WTC11 (cell line): ENCODE data around the gene LRMDA. TPM values are rescaled to one million over a fixed set of nuclear protein-coding genes. Genes with fewer than 3 reads are reported as not detected.

ENCODE experiments used
- ATAC-seq: fragments of 200-7000 bp; cut with Tn5 transposase; 2 replicates; pipeline ENCODE4 v1.10.0; 2021; ENCODE audit warnings: mild to moderate bottlenecking, moderate library complexity
- CTCF ChIA-PET: fragments of 300-600 bp; sonication (Branson Sonifier 250); formaldehyde crosslinking; loops from one replicate; lab custom pipeline; 2021; ENCODE audit warnings: antibody characterized with exemption; lab: Charles Lee
- POLR2A ChIA-PET: fragments of 350-600 bp; sonication (Branson Sonifier 250); formaldehyde crosslinking; loops from one replicate; lab custom pipeline; 2021; ENCODE audit warnings: antibody characterized with exemption; lab: Charles Lee
- DNase-seq: peaks from one replicate; pipeline ENCODE4 v3.0.0; 2021; ENCODE audit warnings: low spot score
- H3K27ac Mint-ChIP-seq: 2 replicates; pipeline ENCODE4 v1.8.0; 2021; ENCODE audit warnings: mixed read lengths
- H3K27me3 Mint-ChIP-seq: 2 replicates; pipeline ENCODE4 v1.8.0; 2021; ENCODE audit warnings: low read depth, mild to moderate bottlenecking, moderate library complexity, mixed read lengths
- H3K36me3 Mint-ChIP-seq: 2 replicates; pipeline ENCODE4 v1.8.0; 2021; ENCODE audit warnings: mixed read lengths
- H3K4me1 Mint-ChIP-seq: 2 replicates; pipeline ENCODE4 v1.8.0; 2022; ENCODE audit warnings: mixed read lengths
- H3K4me3 Mint-ChIP-seq: 2 replicates; pipeline ENCODE4 v1.8.0; 2021; ENCODE audit warnings: mild to moderate bottlenecking, moderate library complexity, mixed read lengths
- H3K9me3 Mint-ChIP-seq: 2 replicates; pipeline ENCODE4 v1.8.0; 2021; ENCODE audit warnings: mixed read lengths
- CTCF ChIP-seq: fragments of 200-600 bp; IDR thresholded peaks from 2 replicates; pipeline ENCODE4 v1.8.0; 2022; ENCODE audit warnings: antibody characterized with exemption
- FOXK1 ChIP-seq: sonication (generic); formaldehyde crosslinking; IDR thresholded peaks from 2 replicates; pipeline ENCODE4 v1.8.0; 2022; ENCODE audit warnings: mild to moderate bottlenecking, moderate library complexity, missing genetic modification reagents
- MAX ChIP-seq: sonication (generic); formaldehyde crosslinking; IDR thresholded peaks from 2 replicates; pipeline ENCODE4 v1.8.0; 2022; ENCODE audit warnings: mild to moderate bottlenecking, missing genetic modification reagents
- MLX ChIP-seq: sonication (generic); formaldehyde crosslinking; IDR thresholded peaks from 2 replicates; pipeline ENCODE4 v1.8.1; 2023; ENCODE audit warnings: mild to moderate bottlenecking, missing genetic modification reagents, moderate library complexity
- MYBL2 ChIP-seq: sonication (generic); formaldehyde crosslinking; IDR thresholded peaks from 2 replicates; pipeline ENCODE4 v1.8.1; 2023; ENCODE audit warnings: mild to moderate bottlenecking, moderate library complexity, missing genetic modification reagents
- NFATC4 ChIP-seq: fragments of 250-450 bp; sonication (Bioruptor Pico); IDR thresholded peaks from 2 replicates; pipeline ENCODE4 v1.9.0; 2021; ENCODE audit warnings: mild to moderate bottlenecking
- NFE2L1 ChIP-seq: sonication (generic); formaldehyde crosslinking; IDR thresholded peaks from 2 replicates; pipeline ENCODE4 v1.8.1; 2023; ENCODE audit warnings: missing genetic modification reagents
- NFYB ChIP-seq: sonication (generic); formaldehyde crosslinking; conservative IDR thresholded peaks from 2 replicates; pipeline ENCODE4 v1.8.0; 2022; ENCODE audit warnings: low read depth, missing genetic modification reagents
- RORB ChIP-seq: fragments of 250-450 bp; sonication (Bioruptor Pico); IDR thresholded peaks from 2 replicates; pipeline ENCODE4 v1.9.0; 2021; ENCODE audit warnings: mild to moderate bottlenecking
- SOX15 ChIP-seq: fragments of 250-450 bp; sonication (Bioruptor Pico); IDR thresholded peaks from 2 replicates; pipeline ENCODE4 v1.9.0; 2021; ENCODE audit warnings: mild to moderate bottlenecking
- ZNF317 ChIP-seq: sonication (generic); formaldehyde crosslinking; IDR thresholded peaks from 2 replicates; pipeline ENCODE4 v1.8.1; 2023; ENCODE audit warnings: low read depth, mild to moderate bottlenecking, moderate library complexity, missing genetic modification reagents, borderline replicate concordance
- total RNA-seq: library from RNA; stranded (reverse); gene quantifications from 3 replicates; pipeline ENCODE4 v1.2.3, GENCODE V29; 2021
- TF ChIP-seq, protein P1 (sequence below): sonication (generic); formaldehyde crosslinking; IDR thresholded peaks from 2 replicates; pipeline ENCODE4 v1.8.0; 2023; ENCODE audit warnings: missing genetic modification reagents
- TF ChIP-seq, protein P2 (sequence below): sonication (generic); formaldehyde crosslinking; conservative IDR thresholded peaks from 2 replicates; pipeline ENCODE4 v1.8.1; 2022; ENCODE audit warnings: mild to moderate bottlenecking, missing genetic modification reagents
- TF ChIP-seq, protein P3 (sequence below): sonication (generic); formaldehyde crosslinking; IDR thresholded peaks from 2 replicates; pipeline ENCODE4 v1.8.0; 2022; ENCODE audit warnings: missing genetic modification reagents
- TF ChIP-seq, protein P4 (sequence below): sonication (generic); formaldehyde crosslinking; IDR thresholded peaks from 2 replicates; pipeline ENCODE4 v1.8.1; 2023; ENCODE audit warnings: mild to moderate bottlenecking, missing genetic modification reagents, borderline replicate concordance
- TF ChIP-seq, protein P5 (sequence below): sonication (generic); formaldehyde crosslinking; IDR thresholded peaks from 2 replicates; pipeline ENCODE4 v1.8.1; 2023; ENCODE audit warnings: mild to moderate bottlenecking, missing genetic modification reagents, moderate library complexity

Gene LRMDA
- total RNA-seq, 1 experiment from 2014 or later = 0.92 TPM

- H3K4me1 Mint-ChIP-seq = peaks cover 58% of the 10 kb centered on the region
- no peak for TF ChIP-seq SOX15 (CRISPR knock-in tag)
- TF ChIP-seq CTCF = peak; percentile 73
- TF ChIP-seq, protein P1, sequence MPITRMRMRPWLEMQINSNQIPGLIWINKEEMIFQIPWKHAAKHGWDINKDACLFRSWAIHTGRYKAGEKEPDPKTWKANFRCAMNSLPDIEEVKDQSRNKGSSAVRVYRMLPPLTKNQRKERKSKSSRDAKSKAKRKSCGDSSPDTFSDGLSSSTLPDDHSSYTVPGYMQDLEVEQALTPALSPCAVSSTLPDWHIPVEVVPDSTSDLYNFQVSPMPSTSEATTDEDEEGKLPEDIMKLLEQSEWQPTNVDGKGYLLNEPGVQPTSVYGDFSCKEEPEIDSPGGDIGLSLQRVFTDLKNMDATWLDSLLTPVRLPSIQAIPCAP (CRISPR knock-in tag) = no peak
- POLR2A ChIA-PET = interaction anchor here (0.6 to 0.7 kb wide), 2 partner anchors 52 to 684 kb away, joined by 3 to 7 read pairs; no protein-coding TSS in a partner anchor
- ATAC-seq = peak; percentile 66
- H3K27ac Mint-ChIP-seq = no peak overlapping the region
- CTCF ChIA-PET = interaction anchor here (0.6 to 3.6 kb wide), 21 partner anchors 9 to 566 kb away, joined by 3 to 29 read pairs (median 4); no protein-coding TSS in a partner anchor
- H3K36me3 Mint-ChIP-seq = no peaks in the 10 kb centered on the region
- no peak overlapping the region for H3K4me3 Mint-ChIP-seq
- H3K9me3 Mint-ChIP-seq = peaks cover 10% of the 10 kb centered on the region
- peak; percentile 51 for DNase-seq
- H3K27me3 Mint-ChIP-seq = peaks cover 12% of the 10 kb centered on the region
Observed at GRCh38 chr10:76086761-76087639, 655.6 kb downstream of the LRMDA start.

- CTCF ChIA-PET = interaction anchor here (0.9 to 3.6 kb wide), 5 partner anchors 47 to 567 kb away, joined by 3 to 29 read pairs (median 4); no protein-coding TSS in a partner anchor
- peaks cover 53% of the 10 kb centered on the region for H3K4me1 Mint-ChIP-seq
- no peaks in the 10 kb centered on the region for H3K36me3 Mint-ChIP-seq
- no peak for DNase-seq
- H3K27me3 Mint-ChIP-seq = peaks cover 12% of the 10 kb centered on the region
- no peak overlapping the region for H3K4me3 Mint-ChIP-seq
- peaks cover 10% of the 10 kb centered on the region for H3K9me3 Mint-ChIP-seq
- ATAC-seq = no peak
- no peak overlapping the region for H3K27ac Mint-ChIP-seq
- TF ChIP-seq RORB (CRISPR knock-in tag) (no peak), NFE2L1 (no peak), MYBL2 (no peak), MAX (CRISPR knock-in tag) (no peak), MLX (no peak), NFYB (no peak), FOXK1 (no peak)
- TF ChIP-seq, protein P2, sequence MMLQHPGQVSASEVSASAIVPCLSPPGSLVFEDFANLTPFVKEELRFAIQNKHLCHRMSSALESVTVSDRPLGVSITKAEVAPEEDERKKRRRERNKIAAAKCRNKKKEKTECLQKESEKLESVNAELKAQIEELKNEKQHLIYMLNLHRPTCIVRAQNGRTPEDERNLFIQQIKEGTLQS (CRISPR knock-in tag) = no peak
- TF ChIP-seq, protein P3, sequence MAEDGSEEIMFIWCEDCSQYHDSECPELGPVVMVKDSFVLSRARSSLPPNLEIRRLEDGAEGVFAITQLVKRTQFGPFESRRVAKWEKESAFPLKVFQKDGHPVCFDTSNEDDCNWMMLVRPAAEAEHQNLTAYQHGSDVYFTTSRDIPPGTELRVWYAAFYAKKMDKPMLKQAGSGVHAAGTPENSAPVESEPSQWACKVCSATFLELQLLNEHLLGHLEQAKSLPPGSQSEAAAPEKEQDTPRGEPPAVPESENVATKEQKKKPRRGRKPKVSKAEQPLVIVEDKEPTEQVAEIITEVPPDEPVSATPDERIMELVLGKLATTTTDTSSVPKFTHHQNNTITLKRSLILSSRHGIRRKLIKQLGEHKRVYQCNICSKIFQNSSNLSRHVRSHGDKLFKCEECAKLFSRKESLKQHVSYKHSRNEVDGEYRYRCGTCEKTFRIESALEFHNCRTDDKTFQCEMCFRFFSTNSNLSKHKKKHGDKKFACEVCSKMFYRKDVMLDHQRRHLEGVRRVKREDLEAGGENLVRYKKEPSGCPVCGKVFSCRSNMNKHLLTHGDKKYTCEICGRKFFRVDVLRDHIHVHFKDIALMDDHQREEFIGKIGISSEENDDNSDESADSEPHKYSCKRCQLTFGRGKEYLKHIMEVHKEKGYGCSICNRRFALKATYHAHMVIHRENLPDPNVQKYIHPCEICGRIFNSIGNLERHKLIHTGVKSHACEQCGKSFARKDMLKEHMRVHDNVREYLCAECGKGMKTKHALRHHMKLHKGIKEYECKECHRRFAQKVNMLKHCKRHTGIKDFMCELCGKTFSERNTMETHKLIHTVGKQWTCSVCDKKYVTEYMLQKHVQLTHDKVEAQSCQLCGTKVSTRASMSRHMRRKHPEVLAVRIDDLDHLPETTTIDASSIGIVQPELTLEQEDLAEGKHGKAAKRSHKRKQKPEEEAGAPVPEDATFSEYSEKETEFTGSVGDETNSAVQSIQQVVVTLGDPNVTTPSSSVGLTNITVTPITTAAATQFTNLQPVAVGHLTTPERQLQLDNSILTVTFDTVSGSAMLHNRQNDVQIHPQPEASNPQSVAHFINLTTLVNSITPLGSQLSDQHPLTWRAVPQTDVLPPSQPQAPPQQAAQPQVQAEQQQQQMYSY = no peak
- POLR2A ChIA-PET = no interaction called here
Observed at GRCh38 chr10:76088008-76088407, 656.6 kb downstream of the LRMDA start.

DNA sequence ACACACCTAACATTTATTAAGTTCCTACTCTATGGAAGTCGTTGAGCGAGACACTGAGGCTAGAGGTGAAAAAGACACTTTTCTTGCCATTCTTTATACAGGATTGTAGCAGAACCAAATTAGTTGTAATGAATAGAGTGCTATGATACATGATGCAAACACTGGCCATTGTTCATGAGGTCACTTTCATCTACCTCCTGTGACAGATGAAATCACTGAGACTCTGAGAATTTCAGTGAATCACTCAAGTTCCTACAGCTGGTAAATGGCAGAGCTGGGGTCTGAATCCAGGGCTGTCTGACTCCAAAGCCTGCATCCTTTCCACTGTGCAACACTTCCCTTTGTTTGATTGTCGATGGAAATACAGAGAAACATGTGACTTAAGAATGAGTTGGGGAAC lies 657.6 kb downstream of the LRMDA start:
- Mint-ChIP-seq H3K36me3 (no peaks in the 10 kb centered on the region), H3K4me3 (no peak overlapping the region), H3K9me3 (peaks cover 10% of the 10 kb centered on the region), H3K27me3 (peaks cover 12% of the 10 kb centered on the region), H3K27ac (no peak overlapping the region), H3K4me1 (peaks cover 44% of the 10 kb centered on the region)
- DNase-seq = no peak
- ChIA-PET POLR2A (no interaction called here), CTCF (interaction anchor here (1.1 to 1.4 kb wide), 2 partner anchors 53 to 214 kb away, joined by 4 to 5 read pairs; no protein-coding TSS in a partner anchor)
- no peak for ATAC-seq
- no peak for TF ChIP-seq ZNF317 (CRISPR knock-in tag)
- TF ChIP-seq, protein P4, sequence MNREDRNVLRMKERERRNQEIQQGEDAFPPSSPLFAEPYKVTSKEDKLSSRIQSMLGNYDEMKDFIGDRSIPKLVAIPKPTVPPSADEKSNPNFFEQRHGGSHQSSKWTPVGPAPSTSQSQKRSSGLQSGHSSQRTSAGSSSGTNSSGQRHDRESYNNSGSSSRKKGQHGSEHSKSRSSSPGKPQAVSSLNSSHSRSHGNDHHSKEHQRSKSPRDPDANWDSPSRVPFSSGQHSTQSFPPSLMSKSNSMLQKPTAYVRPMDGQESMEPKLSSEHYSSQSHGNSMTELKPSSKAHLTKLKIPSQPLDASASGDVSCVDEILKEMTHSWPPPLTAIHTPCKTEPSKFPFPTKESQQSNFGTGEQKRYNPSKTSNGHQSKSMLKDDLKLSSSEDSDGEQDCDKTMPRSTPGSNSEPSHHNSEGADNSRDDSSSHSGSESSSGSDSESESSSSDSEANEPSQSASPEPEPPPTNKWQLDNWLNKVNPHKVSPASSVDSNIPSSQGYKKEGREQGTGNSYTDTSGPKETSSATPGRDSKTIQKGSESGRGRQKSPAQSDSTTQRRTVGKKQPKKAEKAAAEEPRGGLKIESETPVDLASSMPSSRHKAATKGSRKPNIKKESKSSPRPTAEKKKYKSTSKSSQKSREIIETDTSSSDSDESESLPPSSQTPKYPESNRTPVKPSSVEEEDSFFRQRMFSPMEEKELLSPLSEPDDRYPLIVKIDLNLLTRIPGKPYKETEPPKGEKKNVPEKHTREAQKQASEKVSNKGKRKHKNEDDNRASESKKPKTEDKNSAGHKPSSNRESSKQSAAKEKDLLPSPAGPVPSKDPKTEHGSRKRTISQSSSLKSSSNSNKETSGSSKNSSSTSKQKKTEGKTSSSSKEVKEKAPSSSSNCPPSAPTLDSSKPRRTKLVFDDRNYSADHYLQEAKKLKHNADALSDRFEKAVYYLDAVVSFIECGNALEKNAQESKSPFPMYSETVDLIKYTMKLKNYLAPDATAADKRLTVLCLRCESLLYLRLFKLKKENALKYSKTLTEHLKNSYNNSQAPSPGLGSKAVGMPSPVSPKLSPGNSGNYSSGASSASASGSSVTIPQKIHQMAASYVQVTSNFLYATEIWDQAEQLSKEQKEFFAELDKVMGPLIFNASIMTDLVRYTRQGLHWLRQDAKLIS (CRISPR knock-in tag) = no peak
- TF ChIP-seq MAX (CRISPR knock-in tag) = no peak
- TF ChIP-seq NFATC4 (CRISPR knock-in tag) = no peak
- TF ChIP-seq, protein P5, sequence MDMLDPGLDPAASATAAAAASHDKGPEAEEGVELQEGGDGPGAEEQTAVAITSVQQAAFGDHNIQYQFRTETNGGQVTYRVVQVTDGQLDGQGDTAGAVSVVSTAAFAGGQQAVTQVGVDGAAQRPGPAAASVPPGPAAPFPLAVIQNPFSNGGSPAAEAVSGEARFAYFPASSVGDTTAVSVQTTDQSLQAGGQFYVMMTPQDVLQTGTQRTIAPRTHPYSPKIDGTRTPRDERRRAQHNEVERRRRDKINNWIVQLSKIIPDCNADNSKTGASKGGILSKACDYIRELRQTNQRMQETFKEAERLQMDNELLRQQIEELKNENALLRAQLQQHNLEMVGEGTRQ (CRISPR knock-in tag) = no peak
- no peak for TF ChIP-seq FOXK1
